Daoy (cell line): ENCODE measurements around the gene INSYN2A. TPM values are rescaled to one million over a fixed set of nuclear protein-coding genes. Genes with fewer than 3 reads are reported as not detected.

Experiments
- DNase-seq: peaks from one replicate; pipeline ENCODE4 v3.0.0-alpha.2; 2015; ENCODE audit warnings: low read depth
- total RNA-seq: library from RNA; depleted of rRNA; stranded (reverse); fragments of >200 nt; shearing (Covaris generic); gene quantifications from 2 replicates; pipeline ENCODE4 v1.2.3, GENCODE V29; 2014

The INSYN2A gene
- total RNA-seq, 1 experiment from 2014 or later: not detected

- no peak for DNase-seq
Measured at GRCh38 chr10:127154831-127155620, 41.4 kb downstream of the INSYN2A start.

GRCh38 chr10:127153181-127153580, 43.2 kb downstream of the INSYN2A start:
- no peak for DNase-seq

- no peak for DNase-seq
Measured at GRCh38 chr10:127151981-127152699, 44.3 kb downstream of the INSYN2A start.

- no peak for DNase-seq
Measured at GRCh38 chr10:127151541-127151940, 44.9 kb downstream of the INSYN2A start.

- DNase-seq: peak; percentile 51
Measured at GRCh38 chr10:127150136-127150535, 46.3 kb downstream of the INSYN2A start.

GRCh38 chr10:127149501-127150081, 46.8 kb downstream of the INSYN2A start:
- DNase-seq: peak; percentile 10

GRCh38 chr10:127148933-127149220, 47.5 kb downstream of the INSYN2A start:
- peak; percentile 68 for DNase-seq

- DNase-seq: peak; percentile 82
Measured at GRCh38 chr10:127148066-127148932, 48.1 kb downstream of the INSYN2A start.

- DNase-seq: no peak
Measured at GRCh38 chr10:127146661-127147060, 49.7 kb downstream of the INSYN2A start.
